Loucy (cell line): ENCODE results near the gene TENM3.
"Not testable (repeated sequence)": the region's sequence is repeated elsewhere in the genome, so short reads cannot be mapped to it uniquely, and the experiment has no call there.

Experiments used
- H2AFZ ChIP-seq: fragments of 200-600 bp; sonication (generic); 2 replicates; pipeline ENCODE4 v1.6.0; 2016; ENCODE audit warnings: antibody characterized with exemption, mild to moderate bottlenecking, low read length, moderate library complexity
- H3F3A ChIP-seq: fragments of 200-600 bp; 2 replicates; pipeline ENCODE4 v1.6.0; 2016; ENCODE audit warnings: antibody characterized with exemption, low read depth, mild to moderate bottlenecking
- H3K27me3 ChIP-seq: fragments of 200-600 bp; sonication (generic); 2 replicates; pipeline ENCODE4 v1.6.1; 2014; ENCODE audit warnings: low read length, mild to moderate bottlenecking; ENCODE audit not compliant: insufficient read depth, poor library complexity, severe bottlenecking
- H3K36me3 ChIP-seq: fragments of 200-600 bp; sonication (generic); 2 replicates; pipeline ENCODE4 v1.6.1; 2016; ENCODE audit warnings: low read length; ENCODE audit not compliant: insufficient read depth
- H3K4me1 ChIP-seq: fragments of 200-600 bp; sonication (generic); 2 replicates; pipeline ENCODE4 v1.5.1; 2014; ENCODE audit warnings: low read length, mild to moderate bottlenecking; ENCODE audit not compliant: insufficient read depth, poor library complexity, severe bottlenecking
- H3K4me2 ChIP-seq: fragments of 200-600 bp; sonication (generic); 2 replicates; pipeline ENCODE4 v1.6.0; 2014; ENCODE audit warnings: antibody characterized with exemption, low read length, low read depth, mild to moderate bottlenecking; ENCODE audit not compliant: poor library complexity, severe bottlenecking
- H3K4me3 ChIP-seq: fragments of 200-600 bp; sonication (generic); 2 replicates; pipeline ENCODE4 v1.5.1; 2014; ENCODE audit warnings: low read length, mild to moderate bottlenecking, mixed read lengths; ENCODE audit not compliant: poor library complexity, severe bottlenecking
- H3K79me2 ChIP-seq: fragments of 200-600 bp; sonication (generic); 2 replicates; pipeline ENCODE4 v1.6.1; 2014; ENCODE audit warnings: low read length; ENCODE audit not compliant: insufficient read depth
- H3K9ac ChIP-seq: fragments of 200-600 bp; sonication (generic); 2 replicates; pipeline ENCODE4 v1.6.0; 2014; ENCODE audit warnings: mild to moderate bottlenecking, low read depth, low read length, moderate library complexity; ENCODE audit not compliant: poor library complexity, severe bottlenecking
- H3K9me2 ChIP-seq: fragments of 200-600 bp; sonication (generic); replicated peaks from 2 replicates; pipeline ENCODE4 v1.6.1; 2016; ENCODE audit warnings: low read depth, low read length, mixed read lengths
- H3K9me3 ChIP-seq: fragments of 200-600 bp; sonication (generic); 2 replicates; pipeline ENCODE4 v1.6.1; 2014; ENCODE audit warnings: mild to moderate bottlenecking, antibody characterized with exemption, low read length, low read depth; ENCODE audit not compliant: insufficient read depth
- H4K20me1 ChIP-seq: fragments of 200-600 bp; sonication (generic); 2 replicates; pipeline ENCODE4 v1.6.0; 2014; ENCODE audit warnings: antibody characterized with exemption, low read length, mild to moderate bottlenecking; ENCODE audit not compliant: insufficient read depth, poor library complexity, severe bottlenecking
- EZH2phosphoT487 ChIP-seq: fragments of 200-600 bp; IDR thresholded peaks from 2 replicates; pipeline ENCODE4 v1.6.1; 2018; ENCODE audit warnings: antibody characterized with exemption, mild to moderate bottlenecking, moderate library complexity, borderline replicate concordance
- TF ChIP-seq, protein P1 (sequence below): fragments of 200-600 bp; sonication (generic); conservative IDR thresholded peaks from 2 replicates; pipeline ENCODE4 v1.5.1; 2014; ENCODE audit warnings: mild to moderate bottlenecking, antibody characterized with exemption, low read length

Gene TENM3

DNA sequence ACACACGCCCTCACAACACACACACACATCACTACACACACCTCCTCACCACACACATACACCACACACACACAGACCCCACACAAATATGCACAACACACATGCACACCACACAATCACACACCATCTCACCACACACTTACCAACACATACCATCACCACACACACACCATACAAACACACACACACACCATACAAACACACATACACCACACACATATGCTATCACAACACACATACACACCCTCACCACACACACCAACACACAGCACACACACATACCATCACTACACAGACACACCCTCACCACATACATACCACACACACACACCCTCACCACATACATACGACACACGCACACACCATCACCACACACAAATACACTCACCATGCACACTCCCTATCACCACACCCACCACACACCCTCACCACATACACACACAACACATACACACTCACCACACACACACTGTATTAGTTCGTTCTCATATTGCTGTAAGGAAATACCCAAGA is 567.0 kb downstream of the TENM3 start:
- Histone ChIP-seq H4K20me1 (no peaks in the 10 kb centered on the region), H3K79me2 (no peaks in the 10 kb centered on the region), H3K36me3 (no peaks in the 10 kb centered on the region), H3K4me3 (no peak overlapping the region), H3K4me1 (peaks cover 15% of the 10 kb centered on the region), H3F3A (no peaks in the 10 kb centered on the region), H3K9me2 (no peaks in the 10 kb centered on the region), H3K9ac (no peak overlapping the region), H3K9me3 (peaks cover 9% of the 10 kb centered on the region; the same call in 1 of the 2 replicates), H3K4me2 (no peak overlapping the region), H3K27me3 (no peaks in the 10 kb centered on the region), H2AFZ (no peak overlapping the region)
- TF ChIP-seq, protein P1, sequence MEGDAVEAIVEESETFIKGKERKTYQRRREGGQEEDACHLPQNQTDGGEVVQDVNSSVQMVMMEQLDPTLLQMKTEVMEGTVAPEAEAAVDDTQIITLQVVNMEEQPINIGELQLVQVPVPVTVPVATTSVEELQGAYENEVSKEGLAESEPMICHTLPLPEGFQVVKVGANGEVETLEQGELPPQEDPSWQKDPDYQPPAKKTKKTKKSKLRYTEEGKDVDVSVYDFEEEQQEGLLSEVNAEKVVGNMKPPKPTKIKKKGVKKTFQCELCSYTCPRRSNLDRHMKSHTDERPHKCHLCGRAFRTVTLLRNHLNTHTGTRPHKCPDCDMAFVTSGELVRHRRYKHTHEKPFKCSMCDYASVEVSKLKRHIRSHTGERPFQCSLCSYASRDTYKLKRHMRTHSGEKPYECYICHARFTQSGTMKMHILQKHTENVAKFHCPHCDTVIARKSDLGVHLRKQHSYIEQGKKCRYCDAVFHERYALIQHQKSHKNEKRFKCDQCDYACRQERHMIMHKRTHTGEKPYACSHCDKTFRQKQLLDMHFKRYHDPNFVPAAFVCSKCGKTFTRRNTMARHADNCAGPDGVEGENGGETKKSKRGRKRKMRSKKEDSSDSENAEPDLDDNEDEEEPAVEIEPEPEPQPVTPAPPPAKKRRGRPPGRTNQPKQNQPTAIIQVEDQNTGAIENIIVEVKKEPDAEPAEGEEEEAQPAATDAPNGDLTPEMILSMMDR, result no peak
- no peak for TF ChIP-seq EZH2phosphoT487

DNA sequence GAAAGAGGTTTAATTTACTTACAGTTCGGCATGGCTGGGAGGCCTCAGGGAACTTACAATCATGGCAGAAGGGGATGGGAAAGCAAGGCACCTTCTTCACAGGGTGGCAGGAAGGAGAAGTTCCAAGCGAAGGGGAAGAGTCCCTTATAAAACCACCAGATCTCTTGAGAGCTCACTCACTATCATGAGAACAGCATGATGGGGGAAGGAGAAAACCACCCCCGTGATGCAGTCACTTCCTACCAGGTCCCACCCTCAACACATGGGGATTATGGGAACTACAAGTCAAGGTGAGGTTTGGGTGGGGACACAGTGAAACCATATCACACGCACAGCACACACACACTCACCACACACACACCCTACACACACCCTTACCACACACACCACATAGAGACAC is 569.7 kb downstream of the TENM3 start:
- TF ChIP-seq, protein P1, result no peak
- no peak for TF ChIP-seq EZH2phosphoT487
- H3K9me2 ChIP-seq, result no peaks in the 10 kb centered on the region
- H2AFZ ChIP-seq, result no peak overlapping the region
- no peak overlapping the region for H3K9ac ChIP-seq
- no peak overlapping the region for H3K4me2 ChIP-seq
- H3K9me3 ChIP-seq, result peaks cover 9% of the 10 kb centered on the region; the same call in 1 of the 2 replicates
- H3K27me3 ChIP-seq, result no peaks in the 10 kb centered on the region
- H3F3A ChIP-seq, result no peaks in the 10 kb centered on the region
- no peaks in the 10 kb centered on the region for H3K79me2 ChIP-seq
- H3K36me3 ChIP-seq, result no peaks in the 10 kb centered on the region
- no peaks in the 10 kb centered on the region for H4K20me1 ChIP-seq
- H3K4me3 ChIP-seq, result no peak overlapping the region
- H3K4me1 ChIP-seq, result peaks cover 15% of the 10 kb centered on the region

DNA sequence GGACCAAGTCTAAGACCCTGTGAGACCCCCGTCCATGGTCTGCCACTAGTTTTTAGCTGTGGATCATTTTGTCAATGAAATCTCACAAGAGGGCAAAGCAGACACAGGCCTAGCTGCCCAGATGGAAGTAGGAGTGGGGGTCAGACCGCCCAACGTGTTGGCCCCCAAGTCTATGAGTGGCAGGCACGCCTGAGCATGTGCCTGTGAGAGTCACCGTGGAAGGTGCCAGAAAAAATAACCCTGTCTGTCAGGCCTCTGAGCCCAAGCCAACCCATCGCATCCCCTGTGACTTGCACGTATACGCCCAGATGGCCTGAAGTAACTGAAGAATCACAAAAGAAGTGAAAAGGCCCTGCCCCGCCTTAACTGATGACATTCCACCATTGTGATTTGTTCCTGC is 570.9 kb downstream of the TENM3 start:
- H3K9me3 ChIP-seq, H3K4me3 ChIP-seq, H2AFZ ChIP-seq, H3F3A ChIP-seq, H3K79me2 ChIP-seq, H3K9me2 ChIP-seq, H3K36me3 ChIP-seq, H4K20me1 ChIP-seq, H3K4me1 ChIP-seq, H3K27me3 ChIP-seq, H3K4me2 ChIP-seq, H3K9ac ChIP-seq: not testable (repeated sequence)

DNA sequence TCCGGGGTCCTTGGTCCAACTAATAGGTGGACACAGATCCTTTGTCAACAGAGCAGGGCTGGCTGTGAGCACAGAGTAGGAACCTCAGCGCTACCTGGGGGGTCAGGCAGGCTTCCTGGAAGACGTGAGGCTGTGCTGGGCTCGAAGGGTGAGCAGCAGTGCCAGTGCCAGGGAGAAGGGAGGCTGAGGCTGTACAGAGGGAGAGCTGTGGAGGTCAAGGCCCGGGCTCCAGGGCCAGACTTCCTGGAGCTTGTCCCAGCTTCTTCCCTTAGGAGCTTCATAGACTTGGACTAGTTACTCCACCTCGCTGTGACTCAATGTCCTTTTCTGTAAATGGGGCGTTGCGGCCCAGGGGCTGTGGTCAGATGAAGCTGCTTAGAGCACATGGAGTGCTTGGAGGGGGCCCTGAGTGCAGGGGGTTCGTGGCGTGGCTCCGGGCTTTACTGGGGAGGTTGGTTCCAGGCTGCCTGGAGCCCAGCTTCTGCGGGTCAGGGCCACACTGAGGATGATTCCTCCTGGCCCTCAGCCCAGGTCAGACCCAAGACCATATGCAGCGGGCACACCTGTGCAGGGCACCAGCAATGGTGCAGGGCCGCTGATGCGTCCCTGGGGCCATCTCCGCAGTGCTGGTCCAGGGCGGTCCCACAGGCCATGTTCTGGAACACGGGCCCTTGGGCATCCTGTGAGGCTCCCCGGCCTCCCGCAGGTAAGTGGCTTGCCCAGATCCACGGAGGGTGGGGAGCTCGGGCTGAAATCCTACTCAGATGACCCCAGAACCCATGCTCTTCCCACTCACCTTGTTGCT is 575.9 kb downstream of the TENM3 start:
- Histone ChIP-seq H3K4me2 (no peak overlapping the region), H3K27me3 (no peaks in the 10 kb centered on the region), H3K9me2 (no peaks in the 10 kb centered on the region), H3K79me2 (no peaks in the 10 kb centered on the region), H3K4me1 (no peaks in the 10 kb centered on the region), H3K4me3 (no peak overlapping the region), H3K36me3 (no peaks in the 10 kb centered on the region), H3K9ac (no peak overlapping the region), H4K20me1 (no peaks in the 10 kb centered on the region), H3K9me3 (no peaks in the 10 kb centered on the region), H2AFZ (no peak overlapping the region), H3F3A (no peaks in the 10 kb centered on the region)
- no peak for TF ChIP-seq EZH2phosphoT487
- TF ChIP-seq, protein P1, result no peak
